Subcutaneous adipose tissue (tissue), 4 donors: ENCODE results near the gene ZNF664. TPM values are rescaled to one million over a fixed set of nuclear protein-coding genes. Genes with fewer than 3 reads are reported as not detected.

ENCODE experiments used
- CTCF ChIP-seq: fragments of 450-650 bp; IDR thresholded peaks from one replicate; pipeline ENCODE4 v1.5.1; 2016; ENCODE audit warnings: low read depth, mild to moderate bottlenecking, control low read depth, antibody characterized with exemption, moderate library complexity
- total RNA-seq, 4 donors: library from RNA; depleted of rRNA; stranded (reverse); fragments of >200 nt; gene quantifications; one replicate each; pipeline ENCODE4 v1.1.0, GENCODE V29; 2016

Gene ZNF664
- total RNA-seq, 4 donors from 2014 or later, result 80.2 to 115 (median 92.6) TPM

- TF ChIP-seq CTCF, result no peak
Measured at GRCh38 chr12:123931686-123932321, 41.2 kb upstream of the ZNF664 start.

- TF ChIP-seq CTCF, result no peak
Measured at GRCh38 chr12:123933214-123933613, 39.8 kb upstream of the ZNF664 start.

- no peak for TF ChIP-seq CTCF
Measured at GRCh38 chr12:123934016-123934620, 38.9 kb upstream of the ZNF664 start.

- TF ChIP-seq CTCF, result no peak
Measured at GRCh38 chr12:123934829-123935228, 38.2 kb upstream of the ZNF664 start.

GRCh38 chr12:123935956-123936355 is 37.1 kb upstream of the ZNF664 start:
- no peak for TF ChIP-seq CTCF

- TF ChIP-seq CTCF, result no peak
Measured at GRCh38 chr12:123936471-123936870, 36.5 kb upstream of the ZNF664 start.

- TF ChIP-seq CTCF, result no peak
Measured at GRCh38 chr12:123936956-123937706, 35.9 kb upstream of the ZNF664 start.
